ENCODE measurements around the gene MYO1D. TPM values are rescaled to one million over a fixed set of nuclear protein-coding genes. Genes with fewer than 3 reads are reported as not detected.

Gene MYO1D
- total and polyA plus RNA-seq, 4 donors: 4.5 to 22.9 (median 13.3) TPM

- no peak for TF ChIP-seq ATF3 (IDR thresholded peaks at IDR 0.05)
- TF ChIP-seq NR2F2 (IDR thresholded peaks at IDR 0.05): no peak
- TF ChIP-seq FOXA1 (IDR thresholded peaks at IDR 0.05): no peak
- TF ChIP-seq FOXA2 (IDR thresholded peaks at IDR 0.05): no peak
- no peak for TF ChIP-seq ZBTB33 (IDR thresholded peaks at IDR 0.05)
- no peak for TF ChIP-seq YY1 (IDR thresholded peaks at IDR 0.05)
- no peak overlapping the region for H3K9ac ChIP-seq (ENCODE audit: low read depth in 1 of 2, low read length in 2 of 2)
- H3K4me3 ChIP-seq (ENCODE audit: low read depth in 1 of 3, low read length in 3 of 3): no peak overlapping the region
- peaks cover 7 to 46% (median 31%) of the 10 kb centered on the region in 4 donors for H3K36me3 ChIP-seq (ENCODE audit: control insufficient read depth in 4 of 4, insufficient read depth in 3 of 4, low read depth in 1 of 4, low read length in 3 of 4)
- DNase-seq (ENCODE audit: low spot score): no peak
- 80% methylated on average over 11 of the region's 11 CpGs for WGBS
- H3K9me3 ChIP-seq (ENCODE audit: control insufficient read depth in 4 of 4, low read length in 3 of 4): no peaks in the 10 kb centered on the region
- no peak overlapping the region for H3K27ac ChIP-seq (ENCODE audit: low read depth in 1 of 2, low read length in 2 of 2)
- H3K27me3 ChIP-seq (ENCODE audit: control insufficient read depth in 4 of 4, insufficient read depth in 4 of 4, low read length in 3 of 4): no peaks in the 10 kb centered on the region
- peaks cover 5 to 8% (median 6%) of the 10 kb centered on the region in 4 donors for H3K4me1 ChIP-seq (ENCODE audit: control insufficient read depth in 4 of 4, insufficient read depth in 4 of 4, low read length in 3 of 4)
Measured at GRCh38 chr17:32482568-32483320, 394.2 kb downstream of the MYO1D start.

- TF ChIP-seq RAD21 (IDR thresholded peaks at IDR 0.05) (no peak), ZBTB33 (IDR thresholded peaks at IDR 0.05) (no peak), MAX (IDR thresholded peaks at IDR 0.05) (no peak), FOXA1 (IDR thresholded peaks at IDR 0.05) (no peak), GABPA (IDR thresholded peaks at IDR 0.05 in 1 of 2, conservative IDR thresholded peaks at IDR 0.05 in 1 of 2) (no peak), TAF1 (conservative IDR thresholded peaks at IDR 0.05) (no peak), ATF3 (IDR thresholded peaks at IDR 0.05) (no peak)
- Histone ChIP-seq H3K9me3 (ENCODE audit: control insufficient read depth in 4 of 4, low read length in 3 of 4) (no peaks in the 10 kb centered on the region), H3K27me3 (ENCODE audit: control insufficient read depth in 4 of 4, insufficient read depth in 4 of 4, low read length in 3 of 4) (no peaks in the 10 kb centered on the region), H3K9ac (ENCODE audit: low read depth in 1 of 2, low read length in 2 of 2) (no peak overlapping the region), H3K4me1 (ENCODE audit: control insufficient read depth in 4 of 4, insufficient read depth in 4 of 4, low read length in 3 of 4) (peaks cover under 1 to 5% (median 5%) of the 10 kb centered on the region in 4 donors), H3K36me3 (ENCODE audit: control insufficient read depth in 4 of 4, insufficient read depth in 3 of 4, low read depth in 1 of 4, low read length in 3 of 4) (peaks cover 11 to 61% (median 42%) of the 10 kb centered on the region in 4 donors), H3K27ac (ENCODE audit: low read depth in 1 of 2, low read length in 2 of 2) (no peak overlapping the region), H3K4me3 (ENCODE audit: low read depth in 1 of 3, low read length in 3 of 3) (no peak overlapping the region)
- 91% methylated on average over 8 of the region's 8 CpGs for WGBS
- no peak for DNase-seq (ENCODE audit: low spot score)
Measured at GRCh38 chr17:32481193-32481592, 395.7 kb downstream of the MYO1D start.

GRCh38 chr17:32479074-32479617 lies 397.8 kb downstream of the MYO1D start:
- 61% methylated on average over 5 of the region's 5 CpGs for WGBS
- H3K9ac ChIP-seq (ENCODE audit: low read depth in 1 of 2, low read length in 2 of 2): no peak overlapping the region
- no peaks in the 10 kb centered on the region for H3K27me3 ChIP-seq (ENCODE audit: control insufficient read depth in 4 of 4, insufficient read depth in 4 of 4, low read length in 3 of 4)
- TF ChIP-seq EGR1 (IDR thresholded peaks at IDR 0.05; ENCODE audit: low read depth in 2 of 2): no peak
- no peaks in the 10 kb centered on the region for H3K4me1 ChIP-seq (ENCODE audit: control insufficient read depth in 4 of 4, insufficient read depth in 4 of 4, low read length in 3 of 4)
- no peak overlapping the region for H3K4me3 ChIP-seq (ENCODE audit: low read depth in 1 of 3, low read length in 3 of 3)
- no peaks in the 10 kb centered on the region for H3K9me3 ChIP-seq (ENCODE audit: control insufficient read depth in 4 of 4, low read length in 3 of 4)
- DNase-seq (ENCODE audit: low spot score): no peak
- no peak overlapping the region for H3K27ac ChIP-seq (ENCODE audit: low read depth in 1 of 2, low read length in 2 of 2)
- peaks cover 11 to 81% (median 57%) of the 10 kb centered on the region in 4 donors for H3K36me3 ChIP-seq (ENCODE audit: control insufficient read depth in 4 of 4, insufficient read depth in 3 of 4, low read depth in 1 of 4, low read length in 3 of 4)

Measured in liver (tissue), 9 donors.